GM12875 (cell line): Measurements from ENCODE around the gene CDH13.

Source experiments
- H3K4me3 ChIP-seq: one replicate; pipeline ENCODE4 v1.5.1; 2011; ENCODE audit warnings: low read depth, low read length, control low read depth
- TF ChIP-seq, protein P1 (sequence below): IDR thresholded peaks from 2 replicates; pipeline ENCODE4 v1.5.1; 2011; ENCODE audit warnings: low read depth, mild to moderate bottlenecking, control low read depth, inconsistent platforms, low read length, moderate library complexity, borderline replicate concordance; ENCODE audit not compliant: insufficient read depth

The CDH13 gene

DNA sequence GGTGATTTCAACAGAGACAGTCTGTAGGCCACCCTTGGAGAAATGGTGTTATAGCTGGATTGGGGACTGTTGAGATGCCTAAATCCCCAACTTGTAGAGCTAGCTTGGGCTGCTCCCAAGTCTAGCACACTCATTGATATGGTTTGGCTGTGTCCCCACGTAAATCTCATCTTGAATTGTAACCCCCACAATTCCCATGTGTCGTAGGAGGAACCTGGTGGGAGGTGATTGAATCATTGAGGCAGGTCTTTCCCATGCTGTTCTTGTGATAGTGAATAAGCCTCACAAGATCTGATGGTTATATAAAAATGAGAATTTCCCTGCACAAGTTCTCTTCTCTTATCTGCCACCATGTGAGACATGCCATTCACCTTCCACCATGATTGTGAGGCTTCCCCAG lies 536.0 kb downstream of the CDH13 start:
- TF ChIP-seq, protein P1, sequence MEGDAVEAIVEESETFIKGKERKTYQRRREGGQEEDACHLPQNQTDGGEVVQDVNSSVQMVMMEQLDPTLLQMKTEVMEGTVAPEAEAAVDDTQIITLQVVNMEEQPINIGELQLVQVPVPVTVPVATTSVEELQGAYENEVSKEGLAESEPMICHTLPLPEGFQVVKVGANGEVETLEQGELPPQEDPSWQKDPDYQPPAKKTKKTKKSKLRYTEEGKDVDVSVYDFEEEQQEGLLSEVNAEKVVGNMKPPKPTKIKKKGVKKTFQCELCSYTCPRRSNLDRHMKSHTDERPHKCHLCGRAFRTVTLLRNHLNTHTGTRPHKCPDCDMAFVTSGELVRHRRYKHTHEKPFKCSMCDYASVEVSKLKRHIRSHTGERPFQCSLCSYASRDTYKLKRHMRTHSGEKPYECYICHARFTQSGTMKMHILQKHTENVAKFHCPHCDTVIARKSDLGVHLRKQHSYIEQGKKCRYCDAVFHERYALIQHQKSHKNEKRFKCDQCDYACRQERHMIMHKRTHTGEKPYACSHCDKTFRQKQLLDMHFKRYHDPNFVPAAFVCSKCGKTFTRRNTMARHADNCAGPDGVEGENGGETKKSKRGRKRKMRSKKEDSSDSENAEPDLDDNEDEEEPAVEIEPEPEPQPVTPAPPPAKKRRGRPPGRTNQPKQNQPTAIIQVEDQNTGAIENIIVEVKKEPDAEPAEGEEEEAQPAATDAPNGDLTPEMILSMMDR, result no peak

DNA sequence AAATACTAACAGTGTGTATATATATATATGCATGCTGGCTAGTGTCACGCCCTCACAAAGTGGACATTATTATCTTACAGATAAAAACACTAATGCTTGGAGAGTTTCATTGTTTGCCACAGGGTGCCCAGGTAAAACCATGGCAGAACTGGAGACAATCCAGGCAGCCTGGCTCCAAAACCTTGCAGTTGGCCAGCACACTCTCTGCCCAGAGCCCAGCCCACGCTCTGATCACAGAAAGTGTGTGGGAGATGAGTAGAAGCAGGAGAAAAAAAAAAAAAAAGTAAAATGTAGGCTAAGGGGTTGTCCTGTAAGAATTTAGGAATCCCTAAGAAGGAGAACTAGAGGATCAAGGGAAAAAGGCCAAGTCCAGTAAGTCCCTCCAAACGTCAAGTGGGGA lies 538.0 kb downstream of the CDH13 start:
- H3K4me3 ChIP-seq, result no peak overlapping the region
- TF ChIP-seq, protein P1, result no peak

More for the DNA sequence above, 536.0 kb downstream of the CDH13 start:
- H3K4me3 ChIP-seq, result no peak overlapping the region

DNA sequence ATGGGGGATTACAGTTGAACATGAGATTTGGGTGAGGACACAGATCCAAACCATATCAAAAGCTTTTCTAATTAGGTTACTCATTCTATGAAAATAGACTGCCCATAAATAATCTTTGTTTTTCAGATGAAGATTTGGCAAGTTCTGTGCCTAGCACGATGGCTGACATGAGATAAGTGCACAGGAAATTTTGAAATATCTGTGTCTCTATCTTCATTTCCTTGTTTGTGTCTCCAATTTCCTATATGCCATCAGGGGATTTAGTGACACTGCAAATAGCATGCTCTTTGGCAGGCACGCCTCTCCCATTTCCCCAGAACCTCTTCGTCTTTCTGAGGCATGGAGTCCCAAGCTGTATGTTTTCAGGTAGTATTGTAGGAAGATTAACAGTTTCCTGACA lies 544.6 kb downstream of the CDH13 start:
- TF ChIP-seq, protein P1, result no peak
- no peak overlapping the region for H3K4me3 ChIP-seq

DNA sequence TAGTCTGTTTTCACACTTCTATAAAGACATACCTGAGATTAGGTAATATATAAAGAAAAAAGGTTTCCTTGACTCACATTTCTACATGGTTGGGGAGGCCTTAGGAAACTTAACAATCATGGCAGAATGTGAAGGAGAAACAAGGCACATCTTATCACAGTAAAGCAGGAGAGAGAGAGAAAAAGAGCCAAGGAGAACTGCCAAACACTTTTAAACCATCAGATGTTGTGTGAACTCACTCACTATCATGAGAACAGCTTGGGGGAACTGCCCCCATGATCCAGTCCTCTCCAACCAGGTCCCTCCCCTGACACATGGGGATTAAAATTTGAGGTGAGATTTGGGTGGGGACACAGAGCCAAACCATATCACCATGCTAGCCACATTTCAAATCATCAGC lies 547.9 kb downstream of the CDH13 start:
- no peak overlapping the region for H3K4me3 ChIP-seq
- TF ChIP-seq, protein P1, result no peak

DNA sequence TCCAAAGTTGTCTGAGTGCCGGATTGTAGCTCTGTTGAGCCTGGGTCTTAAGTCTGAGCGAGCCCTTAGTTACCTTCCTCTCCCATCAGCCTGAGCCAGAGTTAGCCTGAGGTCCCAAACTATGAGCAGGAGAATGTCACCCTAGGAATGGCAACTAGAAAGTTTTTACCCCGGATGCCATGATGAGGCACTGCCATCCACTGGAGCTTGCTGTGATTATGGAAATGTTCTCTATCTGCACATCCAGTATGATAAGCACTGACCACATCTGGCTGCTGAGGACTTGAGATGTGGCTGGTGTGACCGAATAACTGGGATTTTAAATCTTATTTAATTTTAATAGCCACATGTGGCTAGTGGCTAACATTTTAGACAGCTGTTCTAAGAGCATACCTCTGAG lies 550.0 kb downstream of the CDH13 start:
- no peak overlapping the region for H3K4me3 ChIP-seq
- TF ChIP-seq, protein P1, result no peak

DNA sequence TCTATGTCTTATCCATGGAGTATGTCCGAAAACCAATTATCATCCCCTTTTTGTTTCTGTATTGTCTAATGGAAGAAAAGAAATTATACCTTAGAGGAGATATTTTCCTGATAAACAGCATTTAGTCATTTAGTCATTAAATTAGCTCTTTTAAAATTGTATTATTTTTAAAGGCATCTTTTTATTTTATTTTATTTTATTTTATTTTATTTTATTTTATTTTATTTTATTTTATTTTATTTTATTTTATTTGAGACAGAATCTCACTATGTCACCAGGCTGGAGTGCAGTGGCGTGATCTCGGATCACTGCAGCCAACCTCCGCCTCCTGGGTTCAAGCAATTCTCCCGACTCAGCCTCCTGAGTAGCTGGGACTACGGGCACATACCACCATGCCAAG lies 559.1 kb downstream of the CDH13 start:
- TF ChIP-seq, protein P1, result no peak

DNA sequence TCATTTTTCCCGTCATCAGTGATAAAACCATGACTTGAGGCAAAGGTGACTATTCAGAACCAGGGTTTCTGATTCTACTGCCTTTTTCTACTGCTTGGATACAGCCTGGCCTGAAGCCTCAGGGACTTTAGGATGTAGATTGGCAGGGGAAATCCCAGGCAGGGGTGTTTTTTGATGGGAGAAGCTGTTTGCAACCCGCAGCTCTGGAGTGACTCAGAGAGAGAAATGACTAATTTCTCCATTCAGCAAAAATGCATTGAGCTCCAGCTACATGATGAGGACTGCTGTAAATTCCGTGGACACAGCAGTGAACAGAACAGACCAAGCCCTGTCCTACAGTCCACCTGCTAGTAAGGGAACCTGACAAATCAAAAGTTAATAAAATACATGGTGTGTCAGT lies 560.6 kb downstream of the CDH13 start:
- TF ChIP-seq, protein P1, result no peak
- H3K4me3 ChIP-seq, result no peak overlapping the region

More for the DNA sequence above, 559.1 kb downstream of the CDH13 start:
- H3K4me3 ChIP-seq, result no peak overlapping the region
